Lung (tissue), 12 donors: ENCODE results near the gene ARGLU1. TPM values are rescaled to one million over a fixed set of nuclear protein-coding genes. Genes with fewer than 3 reads are reported as not detected.

Experiments
- ATAC-seq: fragments of 200-7000 bp; cut with Tn5 transposase; one replicate; pipeline ENCODE4 v1.9.1; 2020; ENCODE audit warnings: moderate number of reproducible peaks; ENCODE audit not compliant: insufficient read depth, low FRiP score
- DNase-seq, 3 donors: peaks; one replicate each; pipeline ENCODE4 v3.0.0-alpha.2; 2013 to 2017
- H3K27ac ChIP-seq, 2 donors: one replicate each; pipeline ENCODE4 v1.5.1; 2013; ENCODE audit warnings: mild to moderate bottlenecking in 2 of 2, moderate library complexity in 2 of 2, control low read depth in 1 of 2, inconsistent platforms in 1 of 2, low read depth in 1 of 2, low read length in 1 of 2
- H3K27me3 ChIP-seq, 3 donors: one replicate each; pipeline ENCODE4 v1.5.1; 2013; ENCODE audit warnings: low read length in 2 of 3; ENCODE audit not compliant: control insufficient read depth in 3 of 3, insufficient read depth in 3 of 3
- H3K36me3 ChIP-seq, 4 donors: one replicate each; pipeline ENCODE4 v1.5.1; 2013; ENCODE audit warnings: low read length in 4 of 4, mild to moderate bottlenecking in 1 of 4, moderate library complexity in 1 of 4; ENCODE audit not compliant: control insufficient read depth in 4 of 4, insufficient read depth in 4 of 4
- H3K4me1 ChIP-seq, 5 donors: one replicate each; pipeline ENCODE4 v1.5.1; 2013; ENCODE audit warnings: low read length in 5 of 5, mild to moderate bottlenecking in 2 of 5, moderate library complexity in 1 of 5; ENCODE audit not compliant: control insufficient read depth in 5 of 5, insufficient read depth in 5 of 5
- H3K4me3 ChIP-seq: one replicate; pipeline ENCODE4 v1.5.1; 2013; ENCODE audit warnings: mild to moderate bottlenecking, control low read depth, moderate library complexity
- H3K9ac ChIP-seq, 2 donors: one replicate each; pipeline ENCODE4 v1.5.1; 2013; ENCODE audit warnings: low read length in 2 of 2, control low read depth in 1 of 2; ENCODE audit not compliant: insufficient read depth in 1 of 2
- H3K9me3 ChIP-seq, 4 donors: one replicate each; pipeline ENCODE4 v1.5.1; 2013; ENCODE audit warnings: low read length in 3 of 4, mild to moderate bottlenecking in 1 of 4, moderate library complexity in 1 of 4; ENCODE audit not compliant: control insufficient read depth in 4 of 4, insufficient read depth in 3 of 4
- CTCF ChIP-seq: IDR thresholded peaks from 2 replicates; pipeline ENCODE4 v1.5.1; 2012; ENCODE audit warnings: mild to moderate bottlenecking; ENCODE audit errors: control extremely low read depth, extremely low read depth
- WGBS, 2 donors: extraction: QIAGEN DNeasy Blood & Tissue Kit; methylation state at CpG; one replicate each; pipeline ENCODE4 v1.1.7; 2013; 5-methylcytosine and 5-hydroxymethylcytosine counted together
- polyA plus RNA-seq, 2 donors: library from polyadenylated mRNA; stranded (reverse); fragments of 200-250 nt; gene quantifications; one replicate each; pipeline ENCODE4 v1.2.1, GENCODE V29; 2013
- total RNA-seq, 2 donors: library from RNA; depleted of rRNA in 1 of 2; stranded (reverse); fragments of >200 nt in 1 of 2; gene quantifications; one replicate each; pipeline ENCODE4 v1.2.1, GENCODE V29; 2014 to 2021
- donor health status: control.
- donor health status: control.
- donor health status: Bipolar disorder and iron deficiency.
- donor health status: healthy.
- donor health status: DM: yes; HTN: yes; CAD: no.

The ARGLU1 gene
- total and polyA plus RNA-seq, 4 donors: 58.8 to 256 (median 91.5) TPM

- Histone ChIP-seq H3K9me3 (no peaks in the 10 kb centered on the region), H3K27ac (peak overlapping the region in 1 of 2 donors; percentile 45), H3K27me3 (no peaks in the 10 kb centered on the region), H3K9ac (no peak overlapping the region), H3K36me3 (no peaks in the 10 kb centered on the region), H3K4me1 (peaks cover 0 to 33% (median 14%) of the 10 kb centered on the region in 5 donors), H3K4me3 (no peak overlapping the region)
- DNase-seq: peak; percentile 63 to 84 (median 78)
- ATAC-seq: no peak
- no peak for TF ChIP-seq CTCF
- 60 to 70% methylated on average over 3 of the region's 3 CpGs for WGBS, 2 donors
These were observed 44.4 kb downstream of the ARGLU1 start for GRCh38 chr13:106523576-106523975.

GRCh38 chr13:106522898-106523525 lies 44.9 kb downstream of the ARGLU1 start:
- H3K4me1 ChIP-seq: peaks cover 0 to 33% (median 14%) of the 10 kb centered on the region in 5 donors
- 56 to 68% methylated on average over 7 of the region's 7 CpGs for WGBS, 2 donors

GRCh38 chr13:106522112-106522705 lies 45.7 kb downstream of the ARGLU1 start:
- peaks cover 0 to 38% (median 14%) of the 10 kb centered on the region in 5 donors for H3K4me1 ChIP-seq
- no peak overlapping the region for H3K9ac ChIP-seq
- H3K27ac ChIP-seq: peak overlapping the region in 1 of 2 donors; percentile 34
- WGBS, 2 donors: 64 to 82% methylated on average over 5 of the region's 5 CpGs
- TF ChIP-seq CTCF: no peak
- DNase-seq (no peak), ATAC-seq (no peak)
- no peaks in the 10 kb centered on the region for H3K36me3 ChIP-seq
- H3K4me3 ChIP-seq: no peak overlapping the region
- H3K9me3 ChIP-seq: no peaks in the 10 kb centered on the region
- H3K27me3 ChIP-seq: no peaks in the 10 kb centered on the region

More at GRCh38 chr13:106522898-106523525, 44.9 kb downstream of the ARGLU1 start:
- ATAC-seq (no peak), DNase-seq (no peak)
- peak overlapping the region in 1 of 2 donors; percentile 83 for H3K27ac ChIP-seq
- TF ChIP-seq CTCF: no peak
- no peaks in the 10 kb centered on the region for H3K36me3 ChIP-seq
- no peak overlapping the region for H3K9ac ChIP-seq
- no peaks in the 10 kb centered on the region for H3K27me3 ChIP-seq
- H3K4me3 ChIP-seq: no peak overlapping the region
- H3K9me3 ChIP-seq: no peaks in the 10 kb centered on the region
